Measurements from ENCODE around the gene SPTAN1. TPM values are rescaled to one million over a fixed set of nuclear protein-coding genes. Genes with fewer than 3 reads are reported as not detected.

The SPTAN1 gene
- total and polyA plus RNA-seq, 2 experiments from 2014 or later: 108 to 195 TPM

DNA sequence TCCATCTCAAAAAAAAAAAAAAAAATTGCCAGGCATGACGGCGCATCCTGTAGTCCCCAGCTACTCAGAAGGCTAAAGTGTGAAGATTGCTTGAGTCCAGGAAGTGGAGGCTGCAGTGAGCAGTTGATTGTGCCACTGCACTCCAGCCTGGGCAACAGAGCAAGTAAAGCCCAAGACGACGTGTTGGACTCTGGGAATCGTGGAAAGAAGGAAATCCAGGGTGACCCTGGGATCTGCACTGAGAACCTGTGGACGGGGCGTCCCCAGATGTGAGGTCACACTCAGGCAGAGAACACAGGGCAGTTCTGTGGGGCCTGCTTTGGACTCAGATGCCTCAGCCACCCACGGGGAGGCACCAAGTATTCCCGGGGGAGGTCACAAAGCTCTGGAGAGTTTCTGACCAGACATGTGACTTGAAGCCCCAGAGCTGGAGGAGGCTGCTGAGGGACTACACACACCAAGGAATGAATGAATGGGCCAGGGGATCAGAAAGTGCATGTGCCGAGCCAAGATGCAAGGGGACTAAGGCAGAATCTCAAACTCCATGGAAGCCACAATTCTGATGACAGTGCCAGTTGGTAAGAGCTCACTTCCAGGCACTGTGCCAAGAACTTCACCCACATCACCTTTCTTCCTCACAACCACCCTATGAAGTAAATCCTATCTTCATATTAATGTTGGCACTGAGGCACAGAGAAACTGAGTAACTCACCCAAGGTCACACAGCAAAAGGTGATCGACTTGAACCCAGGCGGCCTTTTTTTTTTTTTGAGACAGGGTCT is 91.3 kb downstream of the SPTAN1 start:
- H2AFZ ChIP-seq: no peak overlapping the region
- 0 out of 2 replicates have a peak, but pooled peaks cover 3% of the 10 kb centered on the region for H3K36me3 ChIP-seq (ENCODE audit: insufficient read depth)
- H3K27ac ChIP-seq (ENCODE audit: low read depth): no peak overlapping the region
- no peak for TF ChIP-seq ETS1 (IDR thresholded peaks at IDR 0.05)
- TF ChIP-seq, protein P1, sequence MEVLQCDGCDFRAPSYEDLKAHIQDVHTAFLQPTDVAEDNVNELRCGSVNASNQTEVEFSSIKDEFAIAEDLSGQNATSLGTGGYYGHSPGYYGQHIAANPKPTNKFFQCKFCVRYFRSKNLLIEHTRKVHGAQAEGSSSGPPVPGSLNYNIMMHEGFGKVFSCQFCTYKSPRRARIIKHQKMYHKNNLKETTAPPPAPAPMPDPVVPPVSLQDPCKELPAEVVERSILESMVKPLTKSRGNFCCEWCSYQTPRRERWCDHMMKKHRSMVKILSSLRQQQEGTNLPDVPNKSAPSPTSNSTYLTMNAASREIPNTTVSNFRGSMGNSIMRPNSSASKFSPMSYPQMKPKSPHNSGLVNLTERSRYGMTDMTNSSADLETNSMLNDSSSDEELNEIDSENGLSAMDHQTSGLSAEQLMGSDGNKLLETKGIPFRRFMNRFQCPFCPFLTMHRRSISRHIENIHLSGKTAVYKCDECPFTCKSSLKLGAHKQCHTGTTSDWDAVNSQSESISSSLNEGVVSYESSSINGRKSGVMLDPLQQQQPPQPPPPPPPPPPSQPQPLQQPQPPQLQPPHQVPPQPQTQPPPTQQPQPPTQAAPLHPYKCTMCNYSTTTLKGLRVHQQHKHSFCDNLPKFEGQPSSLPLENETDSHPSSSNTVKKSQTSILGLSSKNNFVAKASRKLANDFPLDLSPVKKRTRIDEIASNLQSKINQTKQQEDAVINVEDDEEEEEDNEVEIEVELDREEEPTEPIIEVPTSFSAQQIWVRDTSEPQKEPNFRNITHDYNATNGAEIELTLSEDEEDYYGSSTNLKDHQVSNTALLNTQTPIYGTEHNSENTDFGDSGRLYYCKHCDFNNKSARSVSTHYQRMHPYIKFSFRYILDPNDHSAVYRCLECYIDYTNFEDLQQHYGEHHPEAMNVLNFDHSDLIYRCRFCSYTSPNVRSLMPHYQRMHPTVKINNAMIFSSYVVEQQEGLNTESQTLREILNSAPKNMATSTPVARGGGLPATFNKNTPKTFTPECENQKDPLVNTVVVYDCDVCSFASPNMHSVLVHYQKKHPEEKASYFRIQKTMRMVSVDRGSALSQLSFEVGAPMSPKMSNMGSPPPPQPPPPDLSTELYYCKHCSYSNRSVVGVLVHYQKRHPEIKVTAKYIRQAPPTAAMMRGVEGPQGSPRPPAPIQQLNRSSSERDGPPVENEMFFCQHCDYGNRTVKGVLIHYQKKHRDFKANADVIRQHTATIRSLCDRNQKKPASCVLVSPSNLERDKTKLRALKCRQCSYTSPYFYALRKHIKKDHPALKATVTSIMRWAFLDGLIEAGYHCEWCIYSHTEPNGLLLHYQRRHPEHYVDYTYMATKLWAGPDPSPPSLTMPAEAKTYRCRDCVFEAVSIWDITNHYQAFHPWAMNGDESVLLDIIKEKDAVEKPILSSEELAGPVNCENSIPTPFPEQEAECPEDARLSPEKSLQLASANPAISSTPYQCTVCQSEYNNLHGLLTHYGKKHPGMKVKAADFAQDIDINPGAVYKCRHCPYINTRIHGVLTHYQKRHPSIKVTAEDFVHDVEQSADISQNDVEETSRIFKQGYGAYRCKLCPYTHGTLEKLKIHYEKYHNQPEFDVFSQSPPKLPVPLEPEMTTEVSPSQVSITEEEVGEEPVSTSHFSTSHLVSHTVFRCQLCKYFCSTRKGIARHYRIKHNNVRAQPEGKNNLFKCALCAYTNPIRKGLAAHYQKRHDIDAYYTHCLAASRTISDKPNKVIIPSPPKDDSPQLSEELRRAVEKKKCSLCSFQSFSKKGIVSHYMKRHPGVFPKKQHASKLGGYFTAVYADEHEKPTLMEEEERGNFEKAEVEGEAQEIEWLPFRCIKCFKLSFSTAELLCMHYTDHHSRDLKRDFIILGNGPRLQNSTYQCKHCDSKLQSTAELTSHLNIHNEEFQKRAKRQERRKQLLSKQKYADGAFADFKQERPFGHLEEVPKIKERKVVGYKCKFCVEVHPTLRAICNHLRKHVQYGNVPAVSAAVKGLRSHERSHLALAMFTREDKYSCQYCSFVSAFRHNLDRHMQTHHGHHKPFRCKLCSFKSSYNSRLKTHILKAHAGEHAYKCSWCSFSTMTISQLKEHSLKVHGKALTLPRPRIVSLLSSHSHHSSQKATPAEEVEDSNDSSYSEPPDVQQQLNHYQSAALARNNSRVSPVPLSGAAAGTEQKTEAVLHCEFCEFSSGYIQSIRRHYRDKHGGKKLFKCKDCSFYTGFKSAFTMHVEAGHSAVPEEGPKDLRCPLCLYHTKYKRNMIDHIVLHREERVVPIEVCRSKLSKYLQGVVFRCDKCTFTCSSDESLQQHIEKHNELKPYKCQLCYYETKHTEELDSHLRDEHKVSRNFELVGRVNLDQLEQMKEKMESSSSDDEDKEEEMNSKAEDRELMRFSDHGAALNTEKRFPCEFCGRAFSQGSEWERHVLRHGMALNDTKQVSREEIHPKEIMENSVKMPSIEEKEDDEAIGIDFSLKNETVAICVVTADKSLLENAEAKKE (CRISPR knock-in tag; IDR thresholded peaks at IDR 0.05): no peak
- no peak for TF ChIP-seq ZNF114 (CRISPR knock-in tag; IDR thresholded peaks at IDR 0.05)
- no peak for TF ChIP-seq NANOG (IDR thresholded peaks at IDR 0.05; ENCODE audit: borderline replicate concordance)
- no peak for TF ChIP-seq EZH2phosphoT487 (IDR thresholded peaks at IDR 0.05; ENCODE audit: unreplicated experiment)
- TF ChIP-seq EZH2 (IDR thresholded peaks at IDR 0.05; ENCODE audit: low read depth, unreplicated experiment): no peak
- no peak for TF ChIP-seq STAT1 (IDR thresholded peaks at IDR 0.05; ENCODE audit: unreplicated experiment)
- TF ChIP-seq JUNB (IDR thresholded peaks at IDR 0.05; ENCODE audit: unreplicated experiment): no peak
- TF ChIP-seq, protein P2, sequence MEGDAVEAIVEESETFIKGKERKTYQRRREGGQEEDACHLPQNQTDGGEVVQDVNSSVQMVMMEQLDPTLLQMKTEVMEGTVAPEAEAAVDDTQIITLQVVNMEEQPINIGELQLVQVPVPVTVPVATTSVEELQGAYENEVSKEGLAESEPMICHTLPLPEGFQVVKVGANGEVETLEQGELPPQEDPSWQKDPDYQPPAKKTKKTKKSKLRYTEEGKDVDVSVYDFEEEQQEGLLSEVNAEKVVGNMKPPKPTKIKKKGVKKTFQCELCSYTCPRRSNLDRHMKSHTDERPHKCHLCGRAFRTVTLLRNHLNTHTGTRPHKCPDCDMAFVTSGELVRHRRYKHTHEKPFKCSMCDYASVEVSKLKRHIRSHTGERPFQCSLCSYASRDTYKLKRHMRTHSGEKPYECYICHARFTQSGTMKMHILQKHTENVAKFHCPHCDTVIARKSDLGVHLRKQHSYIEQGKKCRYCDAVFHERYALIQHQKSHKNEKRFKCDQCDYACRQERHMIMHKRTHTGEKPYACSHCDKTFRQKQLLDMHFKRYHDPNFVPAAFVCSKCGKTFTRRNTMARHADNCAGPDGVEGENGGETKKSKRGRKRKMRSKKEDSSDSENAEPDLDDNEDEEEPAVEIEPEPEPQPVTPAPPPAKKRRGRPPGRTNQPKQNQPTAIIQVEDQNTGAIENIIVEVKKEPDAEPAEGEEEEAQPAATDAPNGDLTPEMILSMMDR (conservative IDR thresholded peaks at IDR 0.05; ENCODE audit: low read depth in 2 of 2): no peak
- no peak for TF ChIP-seq POLR2AphosphoS5 (IDR thresholded peaks at IDR 0.05; ENCODE audit: low read depth)
- no peak for TF ChIP-seq ZNF331 (CRISPR knock-in tag; IDR thresholded peaks at IDR 0.05; ENCODE audit: low read depth)
- Mint-ChIP-seq H3K9me3 (no peaks in the 10 kb centered on the region; the same call in 2 of the 3 replicates), H3K36me3 (ENCODE audit: low read depth) (peaks cover 15% of the 10 kb centered on the region; the same call in 2 of the 3 replicates), H3K27me3 (ENCODE audit: insufficient read depth, low read depth, poor library complexity) (peaks cover 2% of the 10 kb centered on the region), H3K4me3 (no peak overlapping the region), H3K27ac (no peak overlapping the region; the same call in 1 of the 2 replicates), H3K4me1 (peaks cover 3% of the 10 kb centered on the region; the same call in 2 of the 3 replicates)
- no peak for DNase-seq (ENCODE audit: low spot score)
- no peaks in the 10 kb centered on the region for H4K20me1 ChIP-seq (replicated peaks; ENCODE audit: insufficient read depth)
- no peaks in the 10 kb centered on the region for H3K4me1 ChIP-seq (ENCODE audit: insufficient read depth)
- no peak overlapping the region for H3K4me2 ChIP-seq
- H3K27me3 ChIP-seq (ENCODE audit: insufficient read depth): no peaks in the 10 kb centered on the region
- no peaks in the 10 kb centered on the region for H3K9me2 ChIP-seq (ENCODE audit: insufficient read depth)
- no peaks in the 10 kb centered on the region for H3K79me2 ChIP-seq (replicated peaks; ENCODE audit: insufficient read depth)
- no peaks in the 10 kb centered on the region for H3F3A ChIP-seq (replicated peaks; ENCODE audit: low read depth)
- H3K4me3 ChIP-seq: no peak overlapping the region
- no peak for ATAC-seq
